GM18861 (cell line): ENCODE data around the gene FXYD4.

ENCODE experiments used
- ATAC-seq: cut with Tn5 transposase; IDR thresholded peaks from one replicate; pipeline ENCODE4 v1.9.1; 2021; ENCODE audit not compliant: unreplicated experiment

The FXYD4 gene

DNA sequence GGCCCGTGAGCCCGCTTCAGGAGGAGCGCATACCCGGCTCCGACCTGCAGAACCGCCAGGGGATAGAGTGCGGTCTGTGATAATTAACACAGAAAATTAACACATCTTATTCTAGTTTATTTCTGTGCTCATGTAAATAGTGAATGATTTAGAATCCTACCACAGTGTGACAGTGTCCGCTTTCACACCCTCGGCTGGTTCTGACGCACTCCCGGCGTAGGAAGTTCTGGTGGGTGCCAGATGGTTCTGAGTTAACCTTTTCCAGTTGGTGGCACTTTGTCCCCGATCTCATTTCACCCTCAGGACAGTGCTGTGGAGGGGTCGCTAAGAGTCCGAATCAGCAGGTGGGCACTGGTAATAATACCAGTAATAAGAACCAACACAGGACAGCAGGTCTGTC is 28.3 kb upstream of the FXYD4 start:
- ATAC-seq, result no peak

DNA sequence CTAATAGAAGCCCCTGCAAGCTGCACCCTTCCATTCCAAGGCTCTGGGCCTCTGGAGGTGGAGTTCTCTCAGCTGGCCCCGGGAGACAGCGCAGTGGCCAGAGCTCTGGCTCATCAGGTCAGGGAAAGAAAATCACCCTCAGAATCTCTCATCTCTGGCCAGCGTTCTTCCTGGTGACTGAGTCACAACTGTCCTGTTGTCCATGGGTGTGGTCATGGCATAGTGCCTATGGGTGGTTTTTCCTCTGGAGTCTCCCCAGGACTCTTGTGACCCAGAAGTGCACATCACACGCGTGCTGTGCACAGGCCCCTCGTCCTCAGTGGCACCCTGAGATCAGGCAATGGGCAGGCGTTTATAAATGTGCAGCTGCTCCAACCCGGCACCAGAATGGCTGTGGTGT is 27.4 kb upstream of the FXYD4 start:
- no peak for ATAC-seq

- no peak for ATAC-seq
These were observed 23.4 kb upstream of the FXYD4 start for GRCh38 chr10:43347997-43348396.

DNA sequence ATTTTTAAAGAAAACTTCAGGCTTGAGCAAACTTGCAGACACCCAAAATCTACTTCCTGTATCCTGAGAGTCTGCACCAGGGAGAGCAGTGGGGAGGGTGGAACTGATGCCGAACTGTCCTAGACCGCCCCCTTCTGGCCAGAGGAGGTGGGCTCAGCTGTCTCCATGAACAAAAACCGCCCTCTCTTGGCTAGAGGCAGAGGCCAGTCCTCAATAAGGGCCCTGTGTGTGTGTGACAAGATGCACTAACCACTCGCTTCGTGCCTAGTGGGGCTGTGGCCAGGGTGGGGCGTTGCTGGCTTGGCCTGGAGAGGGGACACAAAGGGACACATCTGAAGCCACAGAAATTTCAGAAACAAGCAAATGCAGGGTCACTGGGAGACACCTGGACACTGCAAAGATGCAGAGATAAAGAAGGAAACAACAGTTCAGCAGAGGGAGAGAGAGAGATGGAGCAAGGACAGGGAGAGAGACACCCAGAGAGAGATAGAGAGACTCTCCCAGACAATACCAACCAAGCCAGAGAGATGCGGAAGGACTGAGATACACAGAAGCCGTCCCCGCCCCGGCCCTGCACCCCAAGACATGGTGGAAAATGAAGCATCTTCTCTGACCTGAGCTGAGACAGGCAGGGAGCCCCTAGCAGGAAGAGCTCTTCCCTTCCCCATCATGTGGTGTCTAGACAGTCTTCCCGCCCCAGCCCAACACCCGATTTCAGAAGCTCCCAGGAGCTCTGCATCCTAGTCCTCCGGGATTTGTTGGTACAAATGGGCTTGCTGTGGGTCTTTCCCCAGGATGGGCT is 22.7 kb upstream of the FXYD4 start:
- peak; percentile 99 for ATAC-seq

GRCh38 chr10:43350156-43350555 is 21.3 kb upstream of the FXYD4 start:
- no peak for ATAC-seq

GRCh38 chr10:43350686-43351085 is 20.8 kb upstream of the FXYD4 start:
- no peak for ATAC-seq

DNA sequence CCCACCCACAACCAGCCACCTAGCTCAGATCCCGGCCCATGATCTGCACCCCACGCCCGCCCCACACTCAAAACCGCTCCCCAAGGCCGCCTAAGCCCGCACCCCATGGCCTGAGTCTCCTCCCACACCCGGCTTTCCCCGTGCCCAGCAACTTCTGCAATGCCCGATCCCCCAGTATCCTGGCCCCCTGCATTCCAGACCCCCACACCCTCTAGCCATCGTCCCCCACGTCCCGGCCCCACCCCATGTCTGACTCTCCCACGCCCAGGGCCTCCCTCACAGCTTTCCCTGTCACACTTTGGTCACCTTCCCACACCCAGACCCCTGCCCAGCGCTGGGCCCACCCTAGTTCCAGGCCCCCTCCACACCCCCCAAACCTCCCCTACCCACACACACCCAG is 20.1 kb upstream of the FXYD4 start:
- ATAC-seq, result no peak

- ATAC-seq, result no peak
These were observed 18.5 kb upstream of the FXYD4 start for GRCh38 chr10:43352951-43353350.

GRCh38 chr10:43353495-43354329 is 17.7 kb upstream of the FXYD4 start:
- no peak for ATAC-seq

- ATAC-seq, result no peak
These were observed 17.2 kb upstream of the FXYD4 start for GRCh38 chr10:43354330-43354635.

DNA sequence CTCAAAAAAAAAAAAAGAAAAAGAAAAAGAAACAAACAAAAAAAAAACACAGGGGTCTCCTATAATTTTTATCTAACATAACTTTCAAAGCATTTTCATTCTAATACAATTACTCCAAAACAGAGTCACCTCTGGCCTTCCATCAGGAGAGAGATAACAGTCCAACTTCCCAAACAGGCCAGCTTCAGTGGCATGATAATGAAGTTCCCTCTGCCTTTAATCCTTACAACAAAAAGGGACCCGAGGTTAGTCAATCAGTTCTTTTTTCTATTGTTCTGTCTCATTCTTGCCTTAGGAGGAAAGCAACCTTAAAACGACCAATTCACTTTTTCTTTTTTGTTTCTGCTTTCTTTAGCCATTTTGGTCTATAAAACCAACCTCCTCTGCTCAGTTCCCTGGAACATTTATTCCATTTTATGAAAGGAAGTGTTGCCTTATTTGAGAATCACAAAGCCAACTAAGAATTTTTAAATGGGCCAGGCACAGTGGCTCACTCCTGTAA is 16.5 kb upstream of the FXYD4 start:
- ATAC-seq, result no peak

DNA sequence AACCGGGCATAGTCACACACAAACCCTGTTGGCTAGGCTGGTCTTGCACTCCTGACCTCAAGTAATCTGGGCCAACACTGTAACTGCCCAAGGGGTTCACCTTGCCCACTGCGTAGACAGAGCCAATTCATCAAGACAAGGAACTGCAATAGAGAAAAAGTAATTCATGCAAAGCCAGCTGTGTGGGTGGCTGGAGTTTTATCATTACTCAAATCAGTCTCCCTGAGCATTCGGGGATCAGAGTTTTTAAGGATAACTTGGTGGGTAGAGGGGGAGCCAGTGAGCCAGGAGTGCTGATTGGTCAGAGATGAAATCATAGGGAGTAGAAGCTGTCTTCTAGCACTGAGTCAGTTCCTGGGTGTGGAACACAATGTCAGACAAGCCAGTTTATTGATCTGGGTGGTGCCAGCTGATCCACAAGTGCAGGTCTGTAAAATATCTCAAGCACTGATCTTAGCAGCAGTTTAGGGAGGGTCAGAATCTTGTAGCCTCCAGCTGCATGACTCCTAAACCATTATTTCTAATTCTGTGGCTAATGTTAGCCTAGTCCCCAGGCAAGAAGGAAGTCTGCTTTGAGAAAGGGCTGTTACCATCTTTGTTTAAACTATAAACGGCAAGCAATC is 15.6 kb upstream of the FXYD4 start:
- ATAC-seq, result no peak

DNA sequence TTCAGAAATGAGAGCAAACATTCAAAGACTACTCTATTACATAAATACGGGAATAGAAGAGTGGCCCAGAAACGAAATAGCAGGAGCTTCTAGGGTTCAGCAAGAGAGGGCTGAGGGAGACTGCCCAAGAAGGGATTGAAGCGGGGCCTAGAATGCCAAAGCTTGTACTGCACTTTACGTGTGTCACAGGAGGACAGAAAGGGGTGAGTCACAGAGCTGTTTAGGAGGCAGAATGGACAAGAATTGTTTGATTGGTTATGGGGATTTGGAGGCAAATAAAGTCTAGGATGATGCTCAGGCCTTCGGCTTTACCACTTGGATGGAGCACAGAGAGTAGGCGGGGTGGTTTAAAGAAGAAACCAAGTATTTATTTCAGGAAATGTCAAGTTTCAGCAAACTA is 11.3 kb upstream of the FXYD4 start:
- no peak for ATAC-seq

GRCh38 chr10:43361547-43362190 is 9.8 kb upstream of the FXYD4 start:
- ATAC-seq, result no peak

- peak; percentile 96 for ATAC-seq
These were observed 9.1 kb upstream of the FXYD4 start for GRCh38 chr10:43362191-43362839.

- no peak for ATAC-seq
These were observed 6.4 kb upstream of the FXYD4 start for GRCh38 chr10:43365001-43365400.

DNA sequence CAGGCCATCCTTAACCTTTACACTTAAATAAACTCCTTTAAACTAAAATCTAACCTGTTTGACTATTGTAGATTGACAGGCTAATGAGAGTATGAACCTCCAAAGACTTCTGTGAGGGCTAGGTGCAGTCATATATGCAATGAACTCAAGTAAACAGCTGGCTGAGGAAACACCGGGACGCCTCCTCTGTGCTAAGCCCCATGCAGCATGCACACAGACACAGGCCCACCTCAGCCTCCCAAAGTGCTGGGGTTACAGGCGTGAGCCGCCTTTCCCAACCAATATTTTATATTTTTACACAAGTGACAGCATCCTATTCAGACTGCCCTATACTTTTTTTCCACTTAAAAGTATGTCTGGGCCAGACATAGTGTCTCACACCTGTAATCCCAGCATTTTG is 1.5 kb upstream of the FXYD4 start:
- ATAC-seq, result no peak

GRCh38 chr10:43370671-43371215 is 693 bp upstream of the FXYD4 start:
- ATAC-seq, result no peak

- no peak for ATAC-seq
These were observed 1.4 kb downstream of the FXYD4 start for GRCh38 chr10:43372765-43373361.

- no peak for ATAC-seq
These were observed 2.0 kb downstream of the FXYD4 start for GRCh38 chr10:43373461-43373860.
